Hepatocyte (in vitro differentiated cells): Measurements from ENCODE around the gene EMILIN1.

Source experiments
- EZH2 ChIP-seq: fragments of 200-600 bp; sonication (generic); IDR thresholded peaks from 2 replicates; pipeline ENCODE4 v1.6.1; 2016; ENCODE audit warnings: antibody characterized with exemption, mild to moderate bottlenecking, borderline replicate concordance
- TF ChIP-seq, protein P1 (sequence below): fragments of 200-600 bp; sonication (generic); IDR thresholded peaks from 2 replicates; pipeline ENCODE4 v1.5.1; 2016; ENCODE audit warnings: antibody characterized with exemption, mild to moderate bottlenecking; ENCODE audit not compliant: poor library complexity

- TF ChIP-seq, protein P1, sequence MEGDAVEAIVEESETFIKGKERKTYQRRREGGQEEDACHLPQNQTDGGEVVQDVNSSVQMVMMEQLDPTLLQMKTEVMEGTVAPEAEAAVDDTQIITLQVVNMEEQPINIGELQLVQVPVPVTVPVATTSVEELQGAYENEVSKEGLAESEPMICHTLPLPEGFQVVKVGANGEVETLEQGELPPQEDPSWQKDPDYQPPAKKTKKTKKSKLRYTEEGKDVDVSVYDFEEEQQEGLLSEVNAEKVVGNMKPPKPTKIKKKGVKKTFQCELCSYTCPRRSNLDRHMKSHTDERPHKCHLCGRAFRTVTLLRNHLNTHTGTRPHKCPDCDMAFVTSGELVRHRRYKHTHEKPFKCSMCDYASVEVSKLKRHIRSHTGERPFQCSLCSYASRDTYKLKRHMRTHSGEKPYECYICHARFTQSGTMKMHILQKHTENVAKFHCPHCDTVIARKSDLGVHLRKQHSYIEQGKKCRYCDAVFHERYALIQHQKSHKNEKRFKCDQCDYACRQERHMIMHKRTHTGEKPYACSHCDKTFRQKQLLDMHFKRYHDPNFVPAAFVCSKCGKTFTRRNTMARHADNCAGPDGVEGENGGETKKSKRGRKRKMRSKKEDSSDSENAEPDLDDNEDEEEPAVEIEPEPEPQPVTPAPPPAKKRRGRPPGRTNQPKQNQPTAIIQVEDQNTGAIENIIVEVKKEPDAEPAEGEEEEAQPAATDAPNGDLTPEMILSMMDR = no peak
- TF ChIP-seq EZH2 = no peak
These were observed 45.1 kb upstream of the EMILIN1 start for GRCh38 chr2:27033253-27033852.
